Measurements from ENCODE around the gene NGEF. TPM values are rescaled to one million over a fixed set of nuclear protein-coding genes. Genes with fewer than 3 reads are reported as not detected.

The NGEF gene
- total and polyA plus RNA-seq, 10 of the 15 experiments (the other 5 are each of a cell fraction or from before 2014, with no cell fraction given): 0.12 TPM; not detected in 9

DNA sequence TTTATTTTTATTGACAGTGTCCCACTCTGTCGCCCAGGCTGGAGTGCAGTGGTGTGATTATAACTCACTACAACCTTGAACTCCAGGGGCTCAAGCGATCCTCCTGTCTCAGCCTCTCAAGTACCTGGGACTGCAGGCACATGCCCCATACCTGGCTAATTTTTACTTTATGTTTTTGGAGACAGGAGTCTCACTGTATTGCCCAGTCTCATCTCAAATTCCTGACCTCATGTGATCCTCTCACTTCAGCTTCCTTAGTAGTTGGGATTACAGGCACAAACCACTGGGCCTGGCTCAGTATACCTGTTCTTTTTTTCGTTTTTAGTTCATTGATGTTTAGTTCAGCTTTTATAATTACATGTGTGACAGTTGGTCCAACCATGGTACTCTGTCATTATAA lies 183.1 kb downstream of the NGEF start (continued):
- TF ChIP-seq, protein P1, sequence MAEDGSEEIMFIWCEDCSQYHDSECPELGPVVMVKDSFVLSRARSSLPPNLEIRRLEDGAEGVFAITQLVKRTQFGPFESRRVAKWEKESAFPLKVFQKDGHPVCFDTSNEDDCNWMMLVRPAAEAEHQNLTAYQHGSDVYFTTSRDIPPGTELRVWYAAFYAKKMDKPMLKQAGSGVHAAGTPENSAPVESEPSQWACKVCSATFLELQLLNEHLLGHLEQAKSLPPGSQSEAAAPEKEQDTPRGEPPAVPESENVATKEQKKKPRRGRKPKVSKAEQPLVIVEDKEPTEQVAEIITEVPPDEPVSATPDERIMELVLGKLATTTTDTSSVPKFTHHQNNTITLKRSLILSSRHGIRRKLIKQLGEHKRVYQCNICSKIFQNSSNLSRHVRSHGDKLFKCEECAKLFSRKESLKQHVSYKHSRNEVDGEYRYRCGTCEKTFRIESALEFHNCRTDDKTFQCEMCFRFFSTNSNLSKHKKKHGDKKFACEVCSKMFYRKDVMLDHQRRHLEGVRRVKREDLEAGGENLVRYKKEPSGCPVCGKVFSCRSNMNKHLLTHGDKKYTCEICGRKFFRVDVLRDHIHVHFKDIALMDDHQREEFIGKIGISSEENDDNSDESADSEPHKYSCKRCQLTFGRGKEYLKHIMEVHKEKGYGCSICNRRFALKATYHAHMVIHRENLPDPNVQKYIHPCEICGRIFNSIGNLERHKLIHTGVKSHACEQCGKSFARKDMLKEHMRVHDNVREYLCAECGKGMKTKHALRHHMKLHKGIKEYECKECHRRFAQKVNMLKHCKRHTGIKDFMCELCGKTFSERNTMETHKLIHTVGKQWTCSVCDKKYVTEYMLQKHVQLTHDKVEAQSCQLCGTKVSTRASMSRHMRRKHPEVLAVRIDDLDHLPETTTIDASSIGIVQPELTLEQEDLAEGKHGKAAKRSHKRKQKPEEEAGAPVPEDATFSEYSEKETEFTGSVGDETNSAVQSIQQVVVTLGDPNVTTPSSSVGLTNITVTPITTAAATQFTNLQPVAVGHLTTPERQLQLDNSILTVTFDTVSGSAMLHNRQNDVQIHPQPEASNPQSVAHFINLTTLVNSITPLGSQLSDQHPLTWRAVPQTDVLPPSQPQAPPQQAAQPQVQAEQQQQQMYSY (CRISPR knock-in tag; IDR thresholded peaks at IDR 0.05): no peak
- TF ChIP-seq MYB (IDR thresholded peaks at IDR 0.05; ENCODE audit: borderline replicate concordance, low read depth, low read length) (no peak), ATF7 (IDR thresholded peaks at IDR 0.05; ENCODE audit: low read depth) (no peak), USF1 (IDR thresholded peaks at IDR 0.05; ENCODE audit: borderline replicate concordance, extremely low read length, insufficient read depth, low read depth, low read length) (no peak), TCF12 (IDR thresholded peaks at IDR 0.05; ENCODE audit: low read depth, low read length) (no peak), DPF2 (IDR thresholded peaks at IDR 0.05) (no peak), KAT2A (conservative IDR thresholded peaks at IDR 0.05; ENCODE audit: control insufficient read depth, low read depth, low read length) (no peak), SMAD1 (IDR thresholded peaks at IDR 0.05; ENCODE audit: low read depth, partially characterized antibody) (no peak), YY1 (IDR thresholded peaks at IDR 0.05; ENCODE audit: low read depth, low read length) (no peak), ZNF384 (IDR thresholded peaks at IDR 0.05; ENCODE audit: borderline replicate concordance, low read depth, low read length) (no peak)

Small RNA genes lying within 50 kb of the gene (small RNA-seq; reads per million reads assigned to genes)
- gene RF00019: not detected

Other genes with a start within 250 kb of the NGEF start
- not detected in 2 replicates for gene KCNJ13, start 236.7 kb downstream of the NGEF start, total RNA-seq (2014; rRNA removed)
- gene KCNJ13, start 236.7 kb downstream of the NGEF start, total RNA-seq (2014; rRNA removed; fragmentation: Illumina TruSeq; extraction: Trizol): not detected in 2 replicates
- gene KCNJ13, start 236.7 kb downstream of the NGEF start, total RNA-seq (2021): not detected in 2 replicates
- not detected in 2 replicates for gene KCNJ13, start 236.7 kb downstream of the NGEF start, polyA plus RNA-seq (2011; rRNA removed)
- not detected in 2 replicates for gene KCNJ13, start 236.7 kb downstream of the NGEF start, polyA plus RNA-seq (2014; fragmentation: Illumina TruSeq; extraction: Trizol)
- under 1 TPM in 1 of 2 experiments, not detected in 1; 0.24 TPM for gene KCNJ13, start 236.7 kb downstream of the NGEF start, polyA plus RNA-seq (2014; fragmentation: Nextera tagmentation; extraction: Ambion mirVana)
- gene KCNJ13, start 236.7 kb downstream of the NGEF start, polyA plus RNA-seq (2014; rRNA removed): not detected in 2 replicates
- gene KCNJ13, start 236.7 kb downstream of the NGEF start, polyA plus RNA-seq (2016; fragmentation: Nextera tagmentation; extraction: Ambion mirVana): under 1 TPM; 0.29 to 0.68 TPM
- gene SNORC, start 143.0 kb downstream of the NGEF start, total RNA-seq (2014; rRNA removed): 0.62 and 0.98 TPM in 2 replicates
- gene SNORC, start 143.0 kb downstream of the NGEF start, total RNA-seq (2014; rRNA removed; fragmentation: Illumina TruSeq; extraction: Trizol): 0.04 and 0.09 TPM in 2 replicates
- 0.64 and 0.72 TPM in 2 replicates for gene SNORC, start 143.0 kb downstream of the NGEF start, total RNA-seq (2021)
- gene SNORC, start 143.0 kb downstream of the NGEF start, polyA plus RNA-seq (2011; rRNA removed): 0.17 and 0.27 TPM in 2 replicates
- 0.07 TPM in 1 of 2 replicates, not detected in the other for gene SNORC, start 143.0 kb downstream of the NGEF start, polyA plus RNA-seq (2014; fragmentation: Illumina TruSeq; extraction: Trizol)
- not detected for gene SNORC, start 143.0 kb downstream of the NGEF start, polyA plus RNA-seq (2014; fragmentation: Nextera tagmentation; extraction: Ambion mirVana)
- gene SNORC, start 143.0 kb downstream of the NGEF start, polyA plus RNA-seq (2014; rRNA removed): 0.74 and 0.91 TPM in 2 replicates
- not detected for gene SNORC, start 143.0 kb downstream of the NGEF start, polyA plus RNA-seq (2016; fragmentation: Nextera tagmentation; extraction: Ambion mirVana)
- gene NEU2, start 19.4 kb upstream of the NGEF start, total RNA-seq (2014; rRNA removed): not detected in 2 replicates
- gene NEU2, start 19.4 kb upstream of the NGEF start, total RNA-seq (2014; rRNA removed; fragmentation: Illumina TruSeq; extraction: Trizol): not detected in 2 replicates
- gene NEU2, start 19.4 kb upstream of the NGEF start, total RNA-seq (2021): not detected in 2 replicates
- gene NEU2, start 19.4 kb upstream of the NGEF start, polyA plus RNA-seq (2011; rRNA removed): not detected in 2 replicates
- not detected in 2 replicates for gene NEU2, start 19.4 kb upstream of the NGEF start, polyA plus RNA-seq (2014; fragmentation: Illumina TruSeq; extraction: Trizol)
- gene NEU2, start 19.4 kb upstream of the NGEF start, polyA plus RNA-seq (2014; fragmentation: Nextera tagmentation; extraction: Ambion mirVana): not detected
- gene NEU2, start 19.4 kb upstream of the NGEF start, polyA plus RNA-seq (2014; rRNA removed): not detected in 2 replicates
- not detected for gene NEU2, start 19.4 kb upstream of the NGEF start, polyA plus RNA-seq (2016; fragmentation: Nextera tagmentation; extraction: Ambion mirVana)
- gene INPP5D, start 47.1 kb upstream of the NGEF start, total RNA-seq (2014; rRNA removed): 66.2 and 89.5 TPM in 2 replicates
- 64.9 and 74.6 TPM in 2 replicates for gene INPP5D, start 47.1 kb upstream of the NGEF start, total RNA-seq (2014; rRNA removed; fragmentation: Illumina TruSeq; extraction: Trizol)
- 126 and 139 TPM in 2 replicates for gene INPP5D, start 47.1 kb upstream of the NGEF start, total RNA-seq (2021)
- gene INPP5D, start 47.1 kb upstream of the NGEF start, polyA plus RNA-seq (2011; rRNA removed): 24.3 and 43.0 TPM in 2 replicates
- 78.1 and 101 TPM in 2 replicates for gene INPP5D, start 47.1 kb upstream of the NGEF start, polyA plus RNA-seq (2014; fragmentation: Illumina TruSeq; extraction: Trizol)
- gene INPP5D, start 47.1 kb upstream of the NGEF start, polyA plus RNA-seq (2014; fragmentation: Nextera tagmentation; extraction: Ambion mirVana): 10 to 100 TPM; 11.8 to 19.4 TPM
- 88.1 and 102 TPM in 2 replicates for gene INPP5D, start 47.1 kb upstream of the NGEF start, polyA plus RNA-seq (2014; rRNA removed)
- 100 to 1,000 TPM; 101 to 104 TPM for gene INPP5D, start 47.1 kb upstream of the NGEF start, polyA plus RNA-seq (2016; fragmentation: Nextera tagmentation; extraction: Ambion mirVana)
- gene ATG16L1, start 238.4 kb upstream of the NGEF start, total RNA-seq (2014; rRNA removed): 16.9 and 20.1 TPM in 2 replicates
- 16.3 and 17.3 TPM in 2 replicates for gene ATG16L1, start 238.4 kb upstream of the NGEF start, total RNA-seq (2014; rRNA removed; fragmentation: Illumina TruSeq; extraction: Trizol)
- 25.1 and 26.6 TPM in 2 replicates for gene ATG16L1, start 238.4 kb upstream of the NGEF start, total RNA-seq (2021)
- 18.0 and 21.0 TPM in 2 replicates for gene ATG16L1, start 238.4 kb upstream of the NGEF start, polyA plus RNA-seq (2011; rRNA removed)
- 13.3 and 13.5 TPM in 2 replicates for gene ATG16L1, start 238.4 kb upstream of the NGEF start, polyA plus RNA-seq (2014; fragmentation: Illumina TruSeq; extraction: Trizol)
- gene ATG16L1, start 238.4 kb upstream of the NGEF start, polyA plus RNA-seq (2014; fragmentation: Nextera tagmentation; extraction: Ambion mirVana): 1 to 10 TPM; 5.2 to 7.8 TPM
- gene ATG16L1, start 238.4 kb upstream of the NGEF start, polyA plus RNA-seq (2014; rRNA removed): 20.6 and 27.5 TPM in 2 replicates
- 10 to 100 TPM; 13.8 to 14.9 TPM for gene ATG16L1, start 238.4 kb upstream of the NGEF start, polyA plus RNA-seq (2016; fragmentation: Nextera tagmentation; extraction: Ambion mirVana)